LoVo (cell line): ENCODE results near the gene DCXR.
A peak's percentile ranks its signal among the peaks of the same experiment; 100 is the strongest.

Source experiments
- DNase-seq: peaks from one replicate; pipeline ENCODE4 v3.0.0-alpha.2; 2016; ENCODE audit warnings: low spot score

The DCXR gene

DNA sequence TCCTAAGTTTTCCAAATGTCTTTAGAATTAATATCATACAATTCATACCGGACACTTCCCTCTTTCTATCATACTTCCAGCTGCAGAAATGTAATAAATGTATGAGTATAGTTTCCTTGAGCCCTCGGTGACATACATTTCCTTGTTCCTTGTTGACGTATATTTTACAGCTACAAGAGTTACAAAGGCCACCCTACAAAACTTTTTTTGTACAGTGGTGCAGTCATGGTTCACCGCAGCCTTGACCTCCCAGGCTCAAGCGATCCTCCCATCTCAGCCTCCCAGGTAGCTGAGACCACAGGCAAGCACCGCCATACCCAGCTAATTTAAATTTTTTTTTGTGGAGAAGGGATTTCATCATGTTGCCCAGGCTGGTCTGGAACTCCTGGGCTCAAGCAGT, 35.3 kb upstream of the DCXR start:
- peak; percentile 30 for DNase-seq

DNA sequence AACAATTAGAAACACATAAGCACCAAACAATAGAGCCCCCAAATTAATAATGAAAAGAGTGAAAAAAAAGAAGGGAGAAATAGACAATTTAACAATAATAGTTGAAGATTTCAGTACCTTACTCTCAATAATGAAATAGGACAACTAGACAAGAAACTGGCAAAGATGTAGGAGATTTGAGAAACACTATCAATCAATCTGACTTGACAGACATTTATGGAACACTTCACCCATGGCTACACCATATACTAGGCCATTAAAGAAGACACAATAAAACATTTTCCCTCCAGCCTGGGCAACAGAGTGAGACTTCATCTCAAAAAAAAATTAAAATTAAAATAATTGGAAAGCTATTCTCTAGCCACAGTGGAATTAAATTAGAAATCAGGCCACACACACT, 33.1 kb upstream of the DCXR start:
- no peak for DNase-seq

- peak; percentile 65 for DNase-seq
Measured at GRCh38 chr17:82065638-82066303, 28.3 kb upstream of the DCXR start, which contains the start of gene DUS1L. Gene DUS1L (minus strand): TSS chr17:82065804. CDS start chr17:82065059, 745 bp downstream.

GRCh38 chr17:82065193-82065637, 27.7 kb upstream of the DCXR start:
- DNase-seq, result no peak

DNA sequence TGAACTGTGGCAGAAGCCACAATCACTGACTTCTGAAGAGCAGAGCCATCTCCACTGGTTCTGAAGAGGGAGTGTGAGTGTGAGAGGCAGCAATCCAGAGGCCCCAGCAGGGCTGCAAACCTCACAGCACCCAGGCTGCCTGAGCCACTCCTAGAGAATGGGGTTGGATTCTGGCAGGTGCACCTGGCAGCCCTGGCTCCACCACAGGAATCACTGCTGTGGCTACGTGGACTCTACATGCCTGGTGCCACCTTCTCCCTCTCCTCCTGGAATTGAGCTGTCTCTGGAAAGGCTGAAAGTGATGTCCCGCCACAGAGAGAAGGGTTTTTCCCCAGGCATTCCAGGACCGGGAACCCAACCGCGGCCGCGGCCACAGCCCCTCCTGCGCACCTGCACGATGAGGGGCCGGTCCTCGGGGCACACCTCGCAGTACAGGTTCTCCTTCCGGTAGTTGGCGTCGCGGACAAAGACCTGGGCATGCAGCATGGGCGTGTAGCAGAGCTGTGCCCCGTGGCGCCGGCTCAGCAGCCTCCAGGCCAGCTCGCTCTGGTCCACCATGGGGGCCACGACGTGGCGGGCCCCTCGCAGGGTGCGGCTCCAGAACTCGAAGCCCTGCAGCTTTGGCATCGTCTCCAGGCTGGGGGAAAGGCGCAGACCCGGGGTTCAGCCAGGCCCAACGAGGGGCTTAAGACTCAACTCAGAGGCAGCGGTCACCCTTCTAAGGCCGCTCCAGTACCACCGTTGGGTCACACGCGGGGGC, 27.1 kb upstream of the DCXR start:
- DNase-seq, result peak; percentile 50

DNA sequence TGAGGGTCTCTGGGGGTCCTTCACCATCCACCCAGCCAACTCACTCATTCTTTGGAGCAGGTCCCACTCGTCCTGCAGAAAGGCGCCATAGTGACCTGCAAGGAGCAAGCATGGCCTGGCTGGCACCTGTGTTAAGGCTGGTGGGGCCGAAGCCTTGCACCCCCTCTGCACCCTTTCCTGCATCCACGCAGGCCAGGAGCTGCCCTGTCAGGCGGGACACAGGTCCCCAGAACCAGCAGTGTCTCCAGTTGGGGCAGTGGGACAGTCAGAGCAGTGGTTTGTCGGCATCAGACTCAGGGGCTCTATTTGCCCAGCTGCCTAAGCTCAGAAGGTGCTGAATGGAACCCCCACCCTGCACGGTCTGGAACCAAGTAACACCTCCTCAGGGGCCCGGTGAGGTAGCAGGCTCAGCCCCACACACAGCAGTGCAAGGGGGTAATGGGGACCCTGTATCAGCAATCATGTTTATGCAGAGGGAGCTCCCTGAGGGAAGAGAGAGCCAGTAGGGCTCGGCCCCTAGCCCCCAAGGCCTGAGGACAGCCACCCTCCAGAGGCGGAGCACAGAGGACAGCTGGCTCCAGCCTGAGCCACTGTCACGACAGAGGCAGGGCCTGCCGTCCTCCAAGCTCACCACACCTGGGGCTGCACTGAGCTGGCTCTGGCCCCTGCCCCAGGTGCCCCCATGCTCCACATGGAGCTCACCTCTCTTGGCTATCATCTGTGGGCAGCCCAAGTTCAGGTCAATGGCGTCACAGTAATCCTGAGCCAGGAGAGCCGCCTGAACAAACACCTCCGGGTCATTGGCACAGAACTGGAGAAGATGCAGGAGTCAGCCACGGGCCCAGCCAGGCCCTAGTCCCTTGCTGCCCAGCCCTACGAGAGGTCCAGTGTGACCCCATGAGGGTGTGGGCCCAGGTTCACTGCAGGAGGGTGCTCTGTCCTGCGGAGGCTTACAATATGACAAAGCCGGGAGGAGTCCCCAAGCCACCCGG, 26.2 kb upstream of the DCXR start:
- no peak for DNase-seq

DNA sequence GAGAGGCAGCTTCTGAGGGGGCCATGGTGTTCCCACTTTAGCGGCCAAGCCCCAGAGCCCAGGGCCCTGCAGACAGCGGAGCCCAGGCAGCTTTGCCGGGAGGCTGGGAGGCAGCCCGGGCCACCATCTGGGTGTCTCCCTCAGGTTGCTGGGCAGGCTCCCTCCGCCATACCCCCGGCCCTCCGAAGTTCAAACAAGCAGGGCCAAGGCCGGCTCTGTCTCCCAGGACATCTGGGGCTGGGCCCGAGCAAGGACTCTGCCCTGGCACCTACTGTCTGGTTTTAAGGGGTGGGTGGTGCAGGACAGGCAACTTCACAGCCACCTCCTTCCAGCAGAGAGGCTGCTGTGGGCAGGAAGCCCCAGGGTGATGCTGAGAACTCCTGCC, 25.5 kb upstream of the DCXR start:
- no peak for DNase-seq

GRCh38 chr17:82062076-82062983, 24.8 kb upstream of the DCXR start:
- DNase-seq, result no peak

- no peak for DNase-seq
Measured at GRCh38 chr17:82061047-82061925, 23.8 kb upstream of the DCXR start.

- DNase-seq, result no peak
Measured at GRCh38 chr17:82060614-82061013, 23.1 kb upstream of the DCXR start.

DNA sequence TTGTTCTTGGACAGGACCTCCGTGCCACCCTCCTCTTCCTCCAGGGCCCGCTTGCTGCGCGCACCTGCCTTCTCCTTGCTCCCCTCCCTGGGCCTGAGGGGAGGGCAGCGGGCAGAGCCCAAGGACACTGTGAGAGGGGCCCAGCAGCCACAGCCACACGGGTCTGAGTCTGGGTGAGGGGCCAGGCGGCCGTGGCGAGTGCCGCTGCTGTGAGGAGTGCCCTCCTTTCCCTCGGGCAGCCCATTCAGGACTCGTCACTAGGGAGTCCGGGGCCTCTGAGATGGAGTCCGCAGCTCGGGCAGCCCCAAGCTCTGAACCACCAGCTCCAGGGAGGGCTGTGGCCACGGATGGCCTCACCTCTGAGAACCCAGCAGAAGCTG, 22.5 kb upstream of the DCXR start:
- no peak for DNase-seq

- DNase-seq, result no peak
Measured at GRCh38 chr17:82059272-82060000, 21.9 kb upstream of the DCXR start.

DNA sequence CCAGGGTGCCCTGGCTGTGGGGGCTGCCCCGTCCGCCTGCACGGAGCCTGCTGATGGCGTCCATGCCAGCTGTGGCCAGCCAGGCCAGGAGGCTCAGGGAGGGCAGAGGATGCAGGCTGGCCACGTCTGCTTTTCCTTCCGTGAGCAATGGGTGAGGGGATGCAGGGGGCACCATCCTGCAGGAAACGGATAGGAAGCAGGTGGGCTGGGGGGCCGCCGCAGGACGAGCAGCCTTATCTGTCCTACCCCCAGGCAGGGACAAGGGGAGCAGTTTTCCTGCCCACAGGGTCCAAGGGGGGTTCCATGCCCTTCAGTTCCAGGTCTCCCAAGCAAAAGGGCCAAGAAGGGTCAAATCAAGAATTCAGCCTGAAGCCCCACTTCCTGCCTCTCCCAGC, 21.4 kb upstream of the DCXR start:
- no peak for DNase-seq

- no peak for DNase-seq
Measured at GRCh38 chr17:82058230-82058854, 20.8 kb upstream of the DCXR start.

DNA sequence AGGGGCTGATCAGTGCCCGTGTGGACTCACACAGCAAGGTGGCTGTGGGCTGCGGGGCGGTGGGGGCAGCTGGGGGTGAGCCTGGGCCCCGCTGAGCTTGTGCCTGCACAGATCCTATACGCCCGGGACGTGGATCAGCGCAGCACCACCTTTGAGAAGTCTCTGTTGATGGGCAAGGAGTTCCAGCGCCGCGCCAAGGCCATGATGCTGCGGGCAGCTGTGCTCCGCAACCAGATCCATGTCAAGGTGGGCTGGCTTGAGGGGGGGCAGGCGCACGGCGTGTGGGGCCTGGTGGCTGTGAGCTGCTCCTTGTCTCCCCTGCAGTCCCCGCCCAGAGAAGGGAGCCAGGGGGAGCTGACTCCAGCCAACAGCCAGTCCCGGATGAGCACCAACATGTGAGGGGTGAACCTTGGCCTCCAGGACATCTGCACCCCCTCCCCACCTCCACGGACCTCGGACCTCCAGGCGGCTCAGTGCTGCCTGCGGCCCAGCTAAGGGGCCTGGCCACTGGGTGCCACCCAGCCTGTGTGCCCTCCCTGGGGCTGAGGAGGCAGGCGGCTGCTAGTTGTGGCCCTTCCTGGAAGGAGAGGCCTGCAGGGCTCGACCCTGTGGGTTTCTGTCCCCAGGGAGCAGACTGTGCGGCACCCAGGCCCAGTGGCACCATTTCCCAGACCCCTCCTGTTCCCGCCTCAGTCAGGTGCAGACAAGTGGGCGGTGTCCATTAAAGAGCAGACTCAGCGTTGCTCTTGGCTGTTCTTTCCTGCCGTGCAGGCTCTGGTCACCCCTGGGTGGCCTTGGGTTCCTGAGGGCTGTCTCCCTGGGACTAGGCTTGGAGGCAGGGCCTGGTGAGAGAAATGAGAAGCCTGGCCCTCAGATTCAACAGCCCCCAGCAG, 19.5 kb upstream of the DCXR start:
- no peak for DNase-seq

GRCh38 chr17:82055965-82056728, 18.6 kb upstream of the DCXR start:
- no peak for DNase-seq
